BE2C (cell line): ENCODE measurements around the gene RALGPS1.

Experiments
- DNase-seq: peaks from one replicate; pipeline ENCODE4 v3.0.0-alpha.2; 2020
- H3K27me3 ChIP-seq: fragments of 250-450 bp; sonication (Bioruptor Pico); 2 replicates; pipeline ENCODE4 v1.5.1; 2020; ENCODE audit warnings: mild to moderate bottlenecking
- H3K36me3 ChIP-seq: fragments of 250-450 bp; sonication (Bioruptor Pico); 2 replicates; pipeline ENCODE4 v1.5.1; 2020; ENCODE audit warnings: mild to moderate bottlenecking
- H3K4me1 ChIP-seq: fragments of 250-450 bp; sonication (Bioruptor Pico); 2 replicates; pipeline ENCODE4 v1.5.1; 2020
- H3K4me3 ChIP-seq: 2 replicates; pipeline ENCODE4 v1.5.1; 2011; ENCODE audit warnings: low read depth, low read length
- H3K9me3 ChIP-seq: fragments of 250-450 bp; sonication (Bioruptor Pico); 2 replicates; pipeline ENCODE4 v1.5.1; 2020
- TF ChIP-seq, protein P1 (sequence below): IDR thresholded peaks from 2 replicates; pipeline ENCODE4 v1.5.1; 2012; ENCODE audit warnings: mild to moderate bottlenecking, low read depth, low read length

Gene RALGPS1

GRCh38 chr9:127256324-127256723, 341.7 kb downstream of the RALGPS1 start:
- Histone ChIP-seq H3K36me3 (no peaks in the 10 kb centered on the region), H3K9me3 (no peaks in the 10 kb centered on the region; the same call in 1 of the 2 replicates), H3K4me1 (peaks cover 17% of the 10 kb centered on the region), H3K27me3 (no peaks in the 10 kb centered on the region), H3K4me3 (no peak overlapping the region)
- TF ChIP-seq, protein P1, sequence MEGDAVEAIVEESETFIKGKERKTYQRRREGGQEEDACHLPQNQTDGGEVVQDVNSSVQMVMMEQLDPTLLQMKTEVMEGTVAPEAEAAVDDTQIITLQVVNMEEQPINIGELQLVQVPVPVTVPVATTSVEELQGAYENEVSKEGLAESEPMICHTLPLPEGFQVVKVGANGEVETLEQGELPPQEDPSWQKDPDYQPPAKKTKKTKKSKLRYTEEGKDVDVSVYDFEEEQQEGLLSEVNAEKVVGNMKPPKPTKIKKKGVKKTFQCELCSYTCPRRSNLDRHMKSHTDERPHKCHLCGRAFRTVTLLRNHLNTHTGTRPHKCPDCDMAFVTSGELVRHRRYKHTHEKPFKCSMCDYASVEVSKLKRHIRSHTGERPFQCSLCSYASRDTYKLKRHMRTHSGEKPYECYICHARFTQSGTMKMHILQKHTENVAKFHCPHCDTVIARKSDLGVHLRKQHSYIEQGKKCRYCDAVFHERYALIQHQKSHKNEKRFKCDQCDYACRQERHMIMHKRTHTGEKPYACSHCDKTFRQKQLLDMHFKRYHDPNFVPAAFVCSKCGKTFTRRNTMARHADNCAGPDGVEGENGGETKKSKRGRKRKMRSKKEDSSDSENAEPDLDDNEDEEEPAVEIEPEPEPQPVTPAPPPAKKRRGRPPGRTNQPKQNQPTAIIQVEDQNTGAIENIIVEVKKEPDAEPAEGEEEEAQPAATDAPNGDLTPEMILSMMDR = no peak
- DNase-seq = no peak

DNA sequence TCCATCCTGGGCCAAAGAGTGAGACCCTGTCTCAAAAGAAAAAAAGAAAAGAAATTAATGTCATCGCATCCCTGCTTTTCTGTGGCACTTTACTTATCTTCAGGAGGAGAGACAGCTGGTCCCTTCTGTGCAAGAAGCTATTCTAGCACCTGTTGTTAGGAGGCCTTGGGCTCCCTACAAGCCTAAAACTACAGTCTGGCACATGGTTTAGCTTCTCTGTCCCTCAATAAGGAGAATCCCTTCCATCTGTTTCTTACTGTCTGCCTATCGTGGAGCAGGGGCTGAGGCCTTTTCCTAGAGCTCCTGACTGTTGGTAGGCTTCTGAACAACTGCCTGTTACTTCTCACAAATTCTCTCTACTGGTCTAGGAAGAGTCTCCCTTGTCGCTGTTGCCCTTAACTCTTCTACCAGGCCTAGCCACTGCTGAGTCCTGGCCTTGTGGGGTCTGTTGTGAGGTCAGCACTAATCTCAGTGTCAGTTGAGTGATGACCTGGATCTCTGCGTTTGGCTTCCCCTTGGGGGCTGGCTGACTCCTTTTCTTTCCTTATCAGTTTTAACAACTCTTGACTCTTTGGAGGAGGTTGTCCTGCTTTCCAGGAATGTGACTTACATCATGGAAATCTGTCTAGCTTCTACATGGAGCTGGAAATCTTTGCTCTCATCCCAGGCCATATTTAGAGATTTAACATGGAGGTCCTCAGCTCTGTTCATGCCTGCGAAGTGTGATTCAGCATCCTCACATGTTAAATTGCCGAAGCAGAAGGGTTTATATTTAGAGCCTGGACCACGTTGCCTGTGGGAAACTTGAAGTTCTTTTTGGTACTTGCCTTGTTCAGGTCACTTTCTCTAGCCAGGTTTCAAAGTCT, 344.3 kb downstream of the RALGPS1 start:
- H3K27me3 ChIP-seq = no peaks in the 10 kb centered on the region
- no peaks in the 10 kb centered on the region for H3K36me3 ChIP-seq
- no peak overlapping the region for H3K4me3 ChIP-seq
- no peaks in the 10 kb centered on the region; the same call in 1 of the 2 replicates for H3K9me3 ChIP-seq
- TF ChIP-seq, protein P1 = no peak
- H3K4me1 ChIP-seq = peaks cover 12% of the 10 kb centered on the region
- DNase-seq = no peak

DNA sequence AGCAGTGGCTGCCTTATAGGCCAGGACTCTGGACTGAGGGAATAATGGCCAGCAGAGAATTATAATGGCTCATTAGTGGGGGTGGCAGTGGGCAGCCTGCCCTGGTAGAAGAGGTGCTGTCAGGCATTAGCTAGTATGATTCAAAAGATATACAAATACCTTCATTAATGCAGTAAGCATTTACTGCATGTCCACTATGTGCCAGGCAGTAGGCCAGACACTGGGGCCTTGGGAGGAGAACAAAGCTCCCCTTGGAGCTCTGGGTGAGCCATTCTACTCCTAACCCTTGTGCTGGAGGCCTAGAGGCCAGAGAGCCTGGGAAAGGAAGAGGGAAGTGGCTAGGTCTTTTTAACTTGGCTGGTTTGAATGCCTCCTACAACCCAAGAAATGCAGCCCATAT, 348.0 kb downstream of the RALGPS1 start:
- Histone ChIP-seq H3K36me3 (no peaks in the 10 kb centered on the region), H3K27me3 (no peaks in the 10 kb centered on the region), H3K4me3 (no peak overlapping the region), H3K9me3 (no peaks in the 10 kb centered on the region), H3K4me1 (peaks cover 23% of the 10 kb centered on the region)
- no peak for DNase-seq
- TF ChIP-seq, protein P1 = no peak

- DNase-seq = no peak
- H3K27me3 ChIP-seq = no peaks in the 10 kb centered on the region
- H3K4me1 ChIP-seq = peaks cover 26% of the 10 kb centered on the region
- H3K36me3 ChIP-seq = no peaks in the 10 kb centered on the region
- no peak overlapping the region for H3K4me3 ChIP-seq
- no peaks in the 10 kb centered on the region for H3K9me3 ChIP-seq
- TF ChIP-seq, protein P1 = no peak
Observed at GRCh38 chr9:127263237-127263636, 348.7 kb downstream of the RALGPS1 start.

- Histone ChIP-seq H3K27me3 (no peaks in the 10 kb centered on the region), H3K4me1 (peaks cover 29% of the 10 kb centered on the region), H3K36me3 (no peaks in the 10 kb centered on the region), H3K9me3 (no peaks in the 10 kb centered on the region), H3K4me3 (0 out of 2 replicates have a peak overlapping the region, but pooled peaks have one; percentile 70)
- DNase-seq = peak; percentile 35
- TF ChIP-seq, protein P1 = no peak
Observed at GRCh38 chr9:127263664-127264063, 349.1 kb downstream of the RALGPS1 start.
